Stimulated activated CD8-positive, alpha-beta memory T cell treated with anti-CD3 and anti-CD28 coated beads, Interleukin-2, amount 100 ng/mL, for 48 hours (primary cell): ENCODE measurements around the gene CCNT1.
"Not testable (repeated sequence)": the region's sequence is repeated elsewhere in the genome, so short reads cannot be mapped to it uniquely, and the experiment has no call there.

Source experiments
- DNase-seq, 2 donors: peaks; one replicate each; pipeline ENCODE4 v3.0.0-alpha.2; 2020; ENCODE audit warnings: low read depth in 2 of 2

The CCNT1 gene

DNA sequence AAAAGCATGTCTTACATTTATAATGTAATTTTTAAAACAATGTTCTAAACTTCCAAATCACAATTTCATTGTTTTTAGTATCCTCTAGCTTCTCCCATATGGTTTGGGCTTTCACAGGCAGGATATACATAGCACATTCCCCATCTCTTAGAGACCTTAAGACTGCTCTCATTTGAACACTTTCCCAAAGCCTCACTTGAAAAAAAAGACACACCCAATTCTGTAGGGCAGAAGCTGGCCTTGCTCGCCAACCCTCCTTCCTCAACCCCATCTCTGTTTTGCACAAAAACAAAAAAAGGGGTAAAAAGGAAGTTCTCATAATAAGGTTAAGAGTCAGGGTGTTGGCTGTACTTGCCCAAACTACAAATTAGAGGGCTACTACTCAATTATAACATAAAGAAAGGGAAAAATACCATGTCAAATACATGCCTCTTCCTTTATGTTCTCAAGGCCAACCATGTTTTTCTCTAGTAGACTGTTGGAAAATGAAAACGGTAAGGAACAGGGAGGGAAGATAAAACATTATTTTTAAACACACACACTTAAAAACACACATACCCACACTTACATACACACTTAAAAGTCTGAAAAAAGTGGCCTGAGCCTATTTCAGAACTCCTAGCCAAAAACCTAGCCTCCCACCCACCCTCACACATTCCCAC is 24.6 kb downstream of the CCNT1 start:
- DNase-seq: no peak

DNA sequence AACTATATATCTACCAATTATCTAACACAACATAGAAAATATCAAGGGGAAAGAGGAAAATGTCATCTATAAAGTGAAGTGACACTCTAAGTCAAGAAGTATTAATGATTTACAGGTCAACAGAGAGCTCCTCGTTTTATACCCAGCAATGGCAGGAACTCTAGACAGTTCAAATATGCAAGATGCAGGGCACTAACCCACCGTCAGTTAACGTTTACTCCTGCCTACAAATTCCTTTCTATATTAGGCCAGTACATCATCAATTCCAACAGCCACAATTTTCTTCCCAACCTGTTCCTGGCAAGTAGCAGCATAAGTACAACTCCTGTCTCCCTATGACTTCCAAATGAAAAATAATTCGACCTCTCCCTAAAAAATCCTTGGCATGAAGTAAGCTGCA is 25.5 kb downstream of the CCNT1 start:
- no peak for DNase-seq

DNA sequence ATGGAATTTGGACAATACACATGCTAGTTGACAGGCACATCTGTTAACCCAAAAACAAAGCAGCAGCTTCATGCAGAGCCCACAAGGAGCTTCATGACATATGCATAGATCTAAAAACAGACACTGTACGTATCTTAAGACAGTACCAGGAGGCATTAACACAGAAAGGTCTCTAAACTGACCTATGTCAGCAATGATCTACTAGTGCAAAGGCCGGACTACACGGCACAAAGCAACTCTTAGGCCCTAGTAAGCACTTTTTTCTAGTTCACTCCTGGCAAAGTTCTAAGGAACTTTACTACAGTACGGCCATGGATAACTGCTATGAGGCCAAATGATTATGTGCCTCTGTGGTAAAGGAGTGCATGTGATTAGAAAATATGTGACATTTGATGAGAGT is 26.1 kb downstream of the CCNT1 start:
- no peak for DNase-seq

DNA sequence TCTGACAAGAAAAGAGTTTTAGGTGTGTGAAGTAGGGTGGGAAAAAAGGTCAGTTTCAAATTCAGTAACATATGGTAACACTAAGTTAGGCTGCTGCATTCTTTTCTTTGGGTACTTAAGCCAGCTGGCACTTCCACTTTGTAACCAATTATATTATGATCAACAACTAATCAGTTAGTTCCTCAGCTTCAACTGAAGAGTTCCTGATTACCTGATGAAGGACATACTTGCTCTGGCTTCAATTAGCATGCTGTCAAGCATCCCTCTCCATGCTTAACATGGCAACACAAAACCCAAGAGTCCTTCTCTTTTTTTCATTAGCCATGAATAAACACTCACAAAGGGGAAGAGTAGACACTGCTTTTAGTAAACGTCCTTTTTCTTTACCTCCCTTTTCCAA is 27.7 kb downstream of the CCNT1 start:
- no peak for DNase-seq

DNA sequence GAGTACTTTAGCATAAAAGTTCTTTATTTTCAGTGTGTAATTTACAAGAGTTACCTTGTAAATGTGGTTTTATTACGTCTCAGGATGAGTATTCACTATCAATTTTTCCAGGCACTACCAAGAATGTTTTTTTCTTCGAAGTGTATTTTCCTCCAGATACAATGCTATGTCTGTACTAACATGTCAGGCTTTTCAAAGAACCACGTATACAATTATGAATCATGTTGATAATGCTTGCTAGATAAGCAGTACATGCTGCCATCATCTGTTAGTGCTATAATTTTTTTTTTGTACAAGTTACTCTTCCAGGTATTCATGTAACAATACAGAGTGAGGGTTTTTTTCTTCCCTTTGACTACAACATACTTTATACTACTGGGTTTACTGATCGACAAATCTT is 28.9 kb downstream of the CCNT1 start:
- DNase-seq: no peak

DNA sequence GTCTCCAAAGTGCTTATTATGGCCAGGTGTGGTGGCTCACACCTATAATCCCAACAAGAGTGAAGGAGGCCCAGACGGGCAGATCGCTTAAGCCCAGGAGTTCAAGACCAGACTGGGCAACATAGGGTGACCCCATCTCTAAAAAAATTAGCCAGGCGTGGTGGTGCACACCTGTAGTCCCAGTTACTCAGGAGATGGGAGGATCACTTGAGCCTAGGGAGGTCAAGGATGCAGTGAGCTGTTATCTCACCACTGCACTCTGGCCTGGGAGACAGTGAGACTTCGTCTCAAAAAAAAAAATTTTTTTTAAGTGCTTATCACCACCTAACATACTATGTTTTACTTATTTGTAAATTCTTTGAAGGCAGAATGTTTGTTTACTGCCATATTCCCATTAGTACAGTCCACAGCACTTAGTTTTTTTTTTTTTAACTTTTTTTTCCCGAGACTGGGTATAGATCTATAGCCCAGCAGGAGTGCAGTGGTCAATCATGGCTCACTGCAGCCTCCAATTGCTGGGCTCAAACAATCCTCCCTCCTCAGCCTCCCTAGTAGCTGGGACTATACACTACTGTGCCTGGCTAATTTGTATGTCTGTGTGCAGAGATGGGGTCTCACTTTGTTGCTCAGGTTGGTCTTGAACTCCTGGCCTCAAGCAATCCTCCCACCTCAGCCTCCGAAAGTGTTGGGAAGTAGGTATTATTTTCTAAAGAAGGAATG is 29.7 kb downstream of the CCNT1 start:
- DNase-seq: no peak

DNA sequence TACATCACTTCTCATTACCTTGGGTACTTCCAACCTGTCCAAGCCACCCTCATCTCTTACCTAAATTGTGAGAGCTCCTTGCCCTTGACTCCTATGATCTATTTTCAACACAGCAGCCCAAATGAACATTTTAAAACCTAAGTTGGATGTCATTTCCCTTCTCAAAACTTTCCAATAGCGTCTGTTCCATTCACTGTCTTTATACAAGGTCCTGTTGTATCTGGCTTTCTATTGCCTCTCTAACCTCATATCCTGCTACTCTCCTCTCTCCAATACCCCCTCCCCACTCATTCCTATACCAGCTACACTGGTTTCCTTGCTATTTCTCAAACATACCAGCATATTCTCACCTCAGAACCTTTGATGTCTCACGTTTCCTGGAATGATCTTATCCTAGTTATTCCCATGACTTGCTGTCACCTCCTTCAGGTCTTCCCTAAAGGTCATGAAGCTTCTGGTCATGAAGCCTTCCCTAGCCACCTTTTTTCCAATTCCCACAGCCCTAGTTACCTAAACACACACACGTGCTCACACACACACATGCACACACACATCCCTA is 30.4 kb downstream of the CCNT1 start:
- no peak for DNase-seq

DNA sequence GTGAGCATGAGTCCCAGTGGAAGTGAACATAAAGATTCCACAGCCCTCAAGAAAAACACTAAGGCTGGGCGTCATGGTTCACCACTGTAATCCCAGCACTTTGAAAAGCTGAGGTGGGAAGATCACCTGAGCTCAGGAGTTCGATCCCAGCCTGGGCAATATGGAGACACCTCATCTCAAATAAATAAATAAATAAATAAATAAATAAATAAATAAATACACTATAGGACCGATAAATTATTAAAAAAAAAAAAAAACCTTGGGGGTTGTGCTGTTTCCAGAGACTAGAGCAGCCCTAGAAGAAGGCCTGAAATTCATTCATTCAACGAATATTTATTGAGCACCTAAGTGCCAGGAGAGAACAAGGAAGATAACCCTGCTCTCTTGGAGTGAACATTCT is 33.0 kb downstream of the CCNT1 start:
- DNase-seq: no peak

DNA sequence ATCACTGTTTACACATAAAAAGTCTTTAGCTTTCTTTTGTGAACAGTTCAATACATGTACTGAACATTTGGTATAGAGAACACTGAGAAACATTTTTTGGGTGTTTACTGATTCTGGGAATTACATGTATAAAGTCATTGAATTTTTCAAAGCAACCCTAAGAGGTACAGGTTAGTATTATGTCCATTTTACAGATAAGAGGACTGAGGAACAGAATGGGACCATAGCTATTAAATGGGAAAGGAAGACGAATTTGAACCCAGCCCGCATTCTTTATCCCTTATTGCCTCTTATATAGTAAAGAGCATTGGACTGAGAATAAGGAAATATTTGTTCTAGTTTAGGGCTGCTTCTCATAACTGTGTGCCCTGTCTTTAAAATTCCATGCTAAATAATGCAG is 33.6 kb downstream of the CCNT1 start:
- no peak for DNase-seq

DNA sequence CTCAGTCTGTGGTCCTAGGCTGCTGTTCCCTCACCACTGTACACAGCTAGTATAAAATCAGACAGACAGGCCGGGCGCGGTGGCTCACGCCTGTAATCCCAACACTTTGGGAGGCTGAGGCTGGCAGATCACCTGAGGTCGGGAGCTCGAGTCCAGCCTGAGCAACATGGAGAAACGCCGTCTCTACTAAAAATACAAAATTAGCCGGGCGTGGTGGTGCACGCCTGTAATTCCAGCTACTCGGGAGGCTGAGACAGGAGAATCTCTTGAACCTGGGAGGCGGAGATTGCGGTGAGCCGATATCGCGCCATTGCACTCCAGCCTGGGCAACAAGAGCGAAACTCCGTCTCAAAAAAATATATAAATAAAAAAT is 34.0 kb downstream of the CCNT1 start:
- DNase-seq: not testable (repeated sequence)

DNA sequence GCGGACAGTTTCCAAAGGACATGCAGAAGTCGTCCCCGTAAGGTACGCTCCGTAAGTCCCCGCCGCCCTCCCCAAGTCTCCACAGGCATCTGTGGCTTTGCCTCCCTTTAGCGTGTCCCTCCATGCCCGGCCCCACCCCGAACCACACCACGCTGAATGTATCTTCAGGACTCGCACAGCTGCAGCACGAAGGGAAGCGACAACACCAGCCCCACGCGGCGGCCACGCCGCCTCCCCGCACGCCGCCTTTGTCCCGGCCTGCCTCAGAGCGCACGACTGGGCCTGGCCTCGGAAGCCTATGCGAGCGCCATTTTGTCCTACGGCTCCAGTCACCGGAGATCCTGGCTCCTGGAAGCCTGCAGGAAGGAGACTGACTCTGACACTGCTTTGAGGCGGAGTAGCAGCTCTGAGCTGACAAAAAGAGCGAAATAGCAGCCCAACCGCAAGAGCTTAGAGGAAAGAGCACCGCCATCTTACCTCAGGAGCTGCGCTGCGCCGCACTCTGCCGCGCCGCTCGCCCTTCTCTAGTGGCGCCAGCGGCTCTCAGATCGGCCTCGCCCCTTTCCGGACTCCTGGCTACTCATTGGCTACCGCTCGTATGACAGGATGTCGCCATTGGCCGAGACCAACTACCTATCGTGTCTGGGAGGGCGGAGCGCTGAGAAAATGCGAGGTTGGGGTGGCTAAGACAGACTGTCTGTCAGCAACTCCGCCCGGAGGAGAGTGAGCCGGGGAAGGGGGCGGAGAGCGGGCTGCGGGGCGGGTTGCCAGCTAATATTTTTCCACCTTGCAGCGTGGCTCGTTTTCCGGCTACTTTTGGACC is 34.6 kb downstream of the CCNT1 start, which contains the start of gene KANSL2:
TSS of gene KANSL2 (minus strand) at position 529 of the 823 bp plus-strand sequence. CDS start 606 bp downstream, outside the sequence.
- peak; percentile 93 to 95 for DNase-seq

DNA sequence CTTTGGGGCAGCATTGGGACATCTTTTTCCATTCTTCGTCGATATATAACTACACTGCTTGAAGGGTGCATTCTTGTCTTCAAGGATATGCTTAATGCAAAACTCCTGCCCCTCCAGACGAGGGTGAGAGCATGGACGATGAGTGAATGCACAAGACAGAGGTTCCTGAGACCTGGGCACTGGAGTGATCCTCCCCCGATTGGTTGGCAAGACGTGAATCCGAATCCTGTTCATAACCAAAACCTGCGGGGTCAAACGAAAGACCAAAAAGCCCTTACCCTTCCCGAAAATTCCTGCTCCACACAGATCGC is 35.2 kb downstream of the CCNT1 start:
- peak in 1 of 2 donors; percentile 1 for DNase-seq

DNA sequence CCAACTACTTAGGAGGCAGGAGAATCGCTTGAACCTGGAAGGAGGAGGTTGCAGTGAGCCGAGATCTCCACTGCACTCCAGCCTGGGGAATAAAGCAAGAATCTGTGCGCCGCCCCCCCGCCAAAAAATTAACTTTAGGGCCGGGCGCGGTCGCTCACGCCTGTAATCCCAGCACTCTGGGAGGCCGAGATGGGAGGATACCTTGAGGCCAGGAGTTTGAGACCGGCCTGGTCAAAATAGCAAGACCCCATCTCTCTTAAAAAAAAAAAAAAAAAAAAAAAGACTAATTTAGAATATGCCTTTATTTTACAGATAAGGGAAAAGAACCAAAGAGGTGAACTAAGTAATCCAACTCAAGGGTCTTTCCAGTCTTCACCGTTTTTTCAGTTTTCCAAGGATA is 35.6 kb downstream of the CCNT1 start:
- DNase-seq: no peak

DNA sequence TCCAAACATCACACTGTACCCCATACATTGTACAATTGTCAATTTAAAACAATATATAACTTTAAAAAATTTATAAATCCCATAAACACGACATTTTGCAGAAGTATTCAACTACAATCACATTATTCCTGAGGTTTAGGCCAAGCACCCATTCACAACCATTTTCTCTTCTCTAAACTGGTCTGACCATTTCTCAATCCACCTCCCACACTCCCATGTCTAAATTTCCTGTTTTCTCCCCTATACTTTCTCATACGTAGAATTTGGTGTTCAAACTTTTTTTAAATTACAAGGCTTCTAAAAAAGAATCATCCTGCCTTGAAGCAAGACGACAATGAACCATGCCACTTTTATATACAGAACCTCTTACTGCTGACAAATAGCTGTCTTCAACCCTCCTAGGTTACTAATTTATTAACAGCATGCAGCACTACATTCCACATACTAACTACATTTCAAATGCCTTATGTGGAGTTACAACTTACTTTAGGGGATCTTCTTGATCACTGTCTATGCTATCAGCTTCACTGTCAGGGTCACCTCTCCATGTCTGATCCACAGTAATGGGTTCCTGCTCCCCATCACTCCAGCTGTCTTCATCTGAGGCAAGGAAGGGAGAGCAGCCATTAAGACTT is 37.8 kb downstream of the CCNT1 start:
- DNase-seq: no peak

DNA sequence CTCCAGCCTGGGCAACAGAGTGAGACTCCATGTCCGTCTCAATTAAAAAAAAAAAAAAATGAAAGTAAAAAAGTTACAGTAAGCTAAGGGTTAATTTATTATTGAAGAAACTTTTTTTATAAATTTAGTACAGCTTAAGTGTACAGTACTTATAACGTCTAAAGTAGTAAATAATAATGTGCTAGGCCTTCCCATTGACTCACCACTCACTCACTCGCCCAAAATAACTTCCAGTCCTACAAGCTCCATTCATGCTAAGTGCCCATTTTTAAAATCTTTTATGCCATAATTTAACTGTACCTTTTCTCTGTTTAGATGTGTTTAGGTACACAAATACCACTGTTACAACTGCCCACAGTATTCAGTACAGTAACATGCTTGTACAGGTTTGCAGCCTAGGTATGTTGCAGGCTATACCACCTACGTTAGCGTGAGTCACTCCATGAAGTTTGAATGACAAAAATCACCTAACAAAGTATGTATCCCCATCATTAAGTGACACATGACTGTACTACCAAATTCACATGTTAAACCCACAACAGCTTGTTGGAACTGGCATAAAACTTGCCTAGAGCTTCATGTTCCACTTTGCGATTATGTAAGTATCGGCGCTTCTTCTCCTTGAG is 45.2 kb downstream of the CCNT1 start:
- DNase-seq: no peak

DNA sequence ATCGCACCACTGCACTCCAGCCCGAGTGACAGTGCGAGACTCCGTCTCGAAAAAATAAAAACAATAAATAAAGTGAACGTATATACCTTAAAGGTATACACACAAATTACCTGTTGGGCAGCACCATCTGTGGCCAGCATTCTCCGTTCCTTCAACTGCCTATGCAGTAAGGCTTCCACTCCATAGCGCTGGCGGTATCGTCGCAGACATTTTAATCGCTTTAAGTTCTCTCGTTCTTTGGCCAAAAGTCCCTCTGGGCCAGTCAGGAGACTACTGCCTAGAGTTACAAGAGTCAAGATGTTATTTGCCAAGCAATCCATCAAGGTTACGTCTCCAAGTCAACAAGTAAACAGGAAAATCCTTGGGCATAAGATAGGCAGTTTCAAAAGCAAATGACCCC is 47.5 kb downstream of the CCNT1 start:
- DNase-seq: no peak

DNA sequence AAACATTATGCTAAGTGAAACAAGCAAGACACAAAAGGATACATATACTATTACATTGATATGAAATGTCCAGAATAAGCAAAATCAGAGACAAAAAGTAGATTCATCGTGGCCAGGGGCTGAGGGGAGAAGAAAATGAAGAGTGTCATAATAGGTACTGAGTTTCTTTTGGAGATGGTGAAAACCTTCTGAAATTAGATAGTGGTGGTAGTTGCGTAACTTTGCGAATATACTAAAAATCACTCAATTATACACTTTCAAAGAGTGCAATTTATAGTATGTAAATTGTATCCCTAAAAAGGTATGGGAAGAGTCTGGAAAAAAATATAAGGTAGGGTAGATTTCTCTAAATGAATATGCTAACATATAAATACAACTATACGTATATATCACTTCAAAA is 56.6 kb downstream of the CCNT1 start:
- DNase-seq: no peak

DNA sequence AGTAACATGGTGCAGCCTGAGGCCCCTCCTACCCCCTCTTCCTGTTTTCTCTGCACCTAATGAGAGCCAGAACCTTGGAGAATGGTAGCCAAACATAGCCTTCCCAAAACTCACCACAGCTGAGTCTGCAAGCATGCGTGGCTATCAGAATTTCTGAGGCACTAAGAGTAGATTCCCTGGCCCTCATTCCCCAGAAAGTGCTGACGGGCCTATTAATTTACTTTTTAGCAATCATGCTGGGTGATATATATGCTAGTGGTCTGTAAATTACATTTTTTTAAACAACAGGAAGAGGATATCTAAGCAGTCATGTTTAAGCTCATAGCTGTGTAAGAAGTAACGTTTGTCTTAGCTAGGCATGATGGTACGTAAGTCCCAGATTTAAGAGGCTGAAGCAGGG is 64.8 kb downstream of the CCNT1 start:
- no peak for DNase-seq

DNA sequence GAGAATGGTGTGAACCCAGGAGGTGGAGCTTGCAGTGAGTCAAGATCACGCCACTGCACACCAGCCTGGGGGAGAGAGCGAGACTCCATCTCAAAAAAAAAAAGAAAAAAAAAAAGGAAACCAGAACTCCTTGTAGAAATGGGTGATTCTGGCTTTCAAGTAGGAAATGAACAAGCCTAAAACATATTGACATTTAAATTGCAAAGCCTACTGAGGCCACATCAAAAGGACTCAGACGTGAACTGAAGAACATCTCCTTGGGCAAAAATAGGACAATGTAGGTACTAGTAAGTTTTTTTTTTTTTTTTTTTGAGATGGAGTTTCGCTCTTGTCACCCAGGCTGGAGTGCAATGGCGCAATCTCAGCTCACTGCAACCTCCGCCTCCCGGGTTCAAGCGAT is 71.2 kb downstream of the CCNT1 start:
- not testable (repeated sequence) for DNase-seq

DNA sequence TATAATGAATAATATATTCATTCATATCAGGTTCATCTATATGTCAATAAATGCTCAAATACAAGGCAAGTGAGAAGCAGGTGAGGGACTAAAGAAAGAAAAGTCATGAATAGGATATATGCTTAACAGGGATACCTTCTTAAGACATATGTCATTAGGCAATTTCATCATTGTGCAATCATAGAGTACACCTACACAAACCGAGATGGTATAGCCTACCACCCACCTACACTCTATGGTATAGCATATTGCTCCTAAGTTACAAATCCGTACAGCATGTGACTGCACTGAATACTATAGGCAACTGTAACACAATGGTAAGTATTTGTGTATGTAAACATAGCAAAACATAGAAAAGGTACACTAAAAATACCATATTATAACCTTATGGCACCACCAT is 73.5 kb downstream of the CCNT1 start:
- no peak for DNase-seq

DNA sequence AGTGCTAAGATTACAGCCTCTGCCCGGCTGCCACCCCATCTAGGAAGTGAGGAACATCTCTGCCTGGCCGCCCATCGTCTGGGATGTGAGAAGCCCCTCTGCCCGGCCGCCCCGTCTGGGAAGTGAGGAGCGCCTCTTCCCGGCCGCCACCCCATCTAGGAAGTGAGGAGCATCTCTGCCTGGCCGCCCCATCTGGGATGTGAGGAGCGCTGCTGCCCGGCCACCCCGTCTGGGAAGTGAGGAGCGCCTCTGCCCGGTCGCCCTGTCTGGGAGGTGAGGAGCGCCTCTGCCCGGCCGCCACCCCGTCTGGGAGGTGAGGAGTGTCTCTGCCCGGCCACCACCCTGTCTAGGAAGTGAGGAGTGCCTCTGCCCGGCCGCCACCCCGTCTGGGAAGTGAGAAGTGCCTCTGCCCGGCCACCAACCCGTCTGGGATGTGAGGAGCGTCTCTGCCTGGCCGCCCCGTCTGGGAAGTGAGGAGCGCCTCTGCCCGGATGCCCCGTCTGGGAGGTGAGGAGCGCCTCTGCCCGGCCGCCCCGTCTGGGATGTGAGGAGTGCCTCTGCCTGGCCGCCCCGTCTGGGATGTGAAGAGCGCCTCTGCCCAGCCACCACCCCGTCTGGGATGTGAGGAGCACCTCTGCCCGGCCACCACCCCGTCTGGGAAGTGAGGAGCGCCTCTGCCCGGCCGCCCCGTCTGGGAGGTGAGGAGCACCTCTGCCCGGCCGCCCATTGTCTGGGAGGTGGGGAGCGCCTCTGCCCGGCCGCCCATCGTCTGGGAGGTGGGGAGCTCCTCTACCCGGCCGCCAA is 74.6 kb downstream of the CCNT1 start:
- not testable (repeated sequence) for DNase-seq
